HCT116 (cell line): ENCODE measurements around the gene HAGH. TPM values are rescaled to one million over a fixed set of nuclear protein-coding genes. Genes with fewer than 3 reads are reported as not detected.

ENCODE experiments used
- ATAC-seq: fragments of 200-7000 bp; cut with Tn5 transposase; 2 replicates; pipeline ENCODE4 v1.9.1; 2020; ENCODE audit warnings: mild to moderate bottlenecking, moderate library complexity
- BruUV-seq: library from RNA; stranded (reverse); fragments of 400-500 nt; replicated peaks from 2 replicates; lab custom pipeline; 2021; lab: Mats Ljungman, UMichigan
- CTCF ChIA-PET: fragments of 300-600 bp; sonication (Branson Sonifier 250); formaldehyde crosslinking; loops from one replicate; lab custom pipeline; 2021; ENCODE audit warnings: antibody characterized with exemption; lab: Charles Lee
- POLR2A ChIA-PET: fragments of 300-600, 350-600 bp; sonication (Branson Sonifier 250); formaldehyde crosslinking; loops from one replicate; lab custom pipeline; 2021; ENCODE audit warnings: antibody characterized with exemption; lab: Charles Lee
- RAD21 ChIA-PET, 2 experiments: fragments of 300-600 bp; sonication (Branson Sonifier 250); formaldehyde crosslinking; loops; one replicate each; lab custom pipeline; 2023; ENCODE audit warnings: low total read pairs in 2 of 2; ENCODE audit not compliant: uncharacterized antibody in 2 of 2, unreplicated experiment in 2 of 2, low non-redundant PET in 1 of 2; lab: Charles Lee
- DNase-seq: peaks from one replicate; pipeline ENCODE4 v3.0.0-alpha.2; 2010; ENCODE audit warnings: low read depth, low spot score
- H2AFZ ChIP-seq: fragments of 200-600 bp; shearing (Covaris generic), sonication (generic); 2 replicates; pipeline ENCODE4 v1.6.1; 2017; ENCODE audit warnings: low read depth, mixed run types, mixed read lengths, antibody characterized with exemption, low read length; ENCODE audit not compliant: poor library complexity, severe bottlenecking
- H3K27ac ChIP-seq: 2 replicates; pipeline ENCODE4 v1.5.1; 2012; ENCODE audit warnings: low read depth, low read length
- H3K27me3 ChIP-seq: fragments of 200-600 bp; sonication (generic); 2 replicates; pipeline ENCODE4 v1.6.1; 2016; ENCODE audit warnings: mixed run types, low read length, mixed read lengths; ENCODE audit not compliant: insufficient read depth
- H3K36me3 ChIP-seq, 2 experiments: fragments of 200-500 bp in 1 of 2; fragments of 200-600 bp in 1 of 2; sonication (Bioruptor generic) in 1 of 2; sonication (generic) in 1 of 2; 2 replicates each; pipeline versions ENCODE4 v1.5.1 to v1.6.1; 2014 to 2016; ENCODE audit warnings: low read length in 2 of 2, inconsistent platforms in 1 of 2, mixed read lengths in 1 of 2, mixed run types in 1 of 2; ENCODE audit not compliant: insufficient read depth in 2 of 2, control insufficient read depth in 1 of 2
- H3K4me1 ChIP-seq, 2 experiments: fragments of 200-600 bp in 1 of 2; sonication (generic) in 1 of 2; 2 replicates each; pipeline versions ENCODE4 v1.5.1 to v1.6.1; 2012 to 2017; ENCODE audit warnings: low read length in 2 of 2, inconsistent platforms in 1 of 2, mild to moderate bottlenecking in 1 of 2, mixed read lengths in 1 of 2, mixed run types in 1 of 2, moderate library complexity in 1 of 2; ENCODE audit not compliant: insufficient read depth in 2 of 2, control insufficient read depth in 1 of 2
- H3K4me2 ChIP-seq: fragments of 200-600 bp; sonication (generic); 2 replicates; pipeline ENCODE4 v1.6.1; 2017; ENCODE audit warnings: mixed run types, low read length, mixed read lengths
- H3K4me3 ChIP-seq, 2 experiments: fragments of 200-600 bp in 1 of 2; sonication (generic) in 1 of 2; replicated peaks in 1 of 2; 2 replicates each; pipeline ENCODE4 v1.5.1; 2011 to 2016; ENCODE audit warnings: low read length in 2 of 2, control low read depth in 1 of 2, low read depth in 1 of 2, mild to moderate bottlenecking in 1 of 2, mixed read lengths in 1 of 2, mixed run types in 1 of 2
- H3K79me2 ChIP-seq: fragments of 200-600 bp; sonication (generic); 2 replicates; pipeline ENCODE4 v1.6.1; 2017; ENCODE audit warnings: mild to moderate bottlenecking, mixed run types, low read length, moderate library complexity, mixed read lengths; ENCODE audit not compliant: insufficient read depth
- H3K9ac ChIP-seq: fragments of 200-600 bp; sonication (generic); 2 replicates; pipeline ENCODE4 v1.6.1; 2016; ENCODE audit warnings: low read length, mixed read lengths
- H3K9me2 ChIP-seq: fragments of 200-600 bp; sonication (generic), shearing (Covaris generic); 2 replicates; pipeline ENCODE4 v1.6.1; 2017; ENCODE audit warnings: mixed run types, mild to moderate bottlenecking, moderate library complexity; ENCODE audit not compliant: insufficient read depth
- H3K9me3 ChIP-seq, 2 experiments: fragments of 200-500 bp in 1 of 2; fragments of 200-600 bp in 1 of 2; sonication (Bioruptor generic) in 1 of 2; sonication (generic) in 1 of 2; 2 replicates each; pipeline ENCODE4 v1.6.1; 2014 to 2017; ENCODE audit warnings: low read length in 2 of 2, mixed read lengths in 2 of 2, inconsistent platforms in 1 of 2, low read depth in 1 of 2, mild to moderate bottlenecking in 1 of 2, mixed run types in 1 of 2, moderate library complexity in 1 of 2; ENCODE audit not compliant: control insufficient read depth in 1 of 2, insufficient read depth in 1 of 2
- H4K20me1 ChIP-seq: fragments of 200-600 bp; sonication (generic), shearing (Covaris generic); 2 replicates; pipeline ENCODE4 v1.6.1; 2017; ENCODE audit warnings: mixed run types, mild to moderate bottlenecking, moderate library complexity; ENCODE audit not compliant: insufficient read depth
- ELF1 ChIP-seq: IDR thresholded peaks from 2 replicates; pipeline ENCODE4 v1.6.1; 2012; ENCODE audit warnings: low read depth, borderline replicate concordance
- POLR2A ChIP-seq: IDR thresholded peaks from 2 replicates; pipeline ENCODE4 v1.7.0; 2011; ENCODE audit warnings: borderline replicate concordance; ENCODE audit not compliant: insufficient read depth, insufficient read length; ENCODE audit errors: extremely low read depth
- SIN3A ChIP-seq: IDR thresholded peaks from 2 replicates; pipeline ENCODE4 v1.6.1; 2012; ENCODE audit warnings: low read depth
- TCF7L2 ChIP-seq: IDR thresholded peaks from 2 replicates; pipeline ENCODE4 v1.7.0; 2011; ENCODE audit warnings: borderline replicate concordance, inconsistent platforms; ENCODE audit not compliant: insufficient read depth, insufficient read length; ENCODE audit errors: extremely low read depth
- intact Hi-C: fragments of 100-400 bp; cut with micrococcal nuclease; formaldehyde crosslinking; loops from 2 replicates; pipeline ENCODE4 v1.10.0; 2022
- total RNA-seq: library from RNA; stranded (reverse); gene quantifications from one replicate; pipeline ENCODE4 v1.2.1, GENCODE V29; 2021; ENCODE audit not compliant: unreplicated experiment
- TF ChIP-seq, protein P1 (sequence below): IDR thresholded peaks from 2 replicates; pipeline ENCODE4 v1.6.1; 2012; ENCODE audit warnings: low read depth
- TF ChIP-seq, protein P2 (sequence below): IDR thresholded peaks from 2 replicates; pipeline ENCODE4 v1.6.1; 2012

Gene HAGH
- total RNA-seq, 1 experiment from 2014 or later: 39.1 TPM

DNA sequence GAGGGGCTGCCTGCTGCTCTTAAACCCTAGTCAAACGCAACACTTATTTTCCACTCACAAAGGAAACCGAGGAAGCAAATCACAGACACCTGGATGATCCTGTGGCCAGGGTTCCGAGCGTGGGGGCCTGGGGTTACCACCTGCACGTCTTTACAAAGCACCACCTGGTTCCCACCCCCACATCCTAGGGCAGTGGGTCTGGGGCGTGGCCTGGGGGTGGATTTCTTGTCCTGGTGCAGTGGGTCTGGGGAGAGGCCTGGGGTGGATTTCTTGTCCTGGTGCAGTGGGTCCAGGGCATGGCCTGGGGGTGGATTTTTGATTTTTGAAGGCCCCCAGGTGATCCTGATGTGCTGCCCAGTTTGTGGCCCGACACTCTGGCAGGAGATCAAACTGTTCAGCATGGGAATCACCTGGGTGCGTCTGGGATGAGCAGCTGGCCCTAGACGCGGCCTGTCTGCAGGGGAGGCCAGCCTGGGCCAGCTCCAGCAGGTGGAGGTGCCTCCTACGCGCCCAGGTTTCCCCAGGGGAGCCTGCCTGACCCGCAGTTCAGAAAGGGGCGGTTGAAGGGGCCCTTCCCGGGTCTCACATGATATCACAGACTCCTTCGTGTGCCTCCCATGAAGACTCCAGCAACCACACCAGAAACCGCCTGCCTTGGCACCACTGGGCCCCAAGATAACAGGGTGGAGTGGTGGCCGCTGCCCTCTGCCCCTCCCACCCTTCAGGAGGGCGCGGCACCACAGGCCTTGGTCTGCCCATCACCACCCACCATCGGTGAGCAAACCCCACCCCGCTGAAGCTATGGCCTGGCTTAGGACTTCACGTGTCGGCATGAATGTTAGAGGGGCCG lies 6.3 kb downstream of the HAGH start:
- ATAC-seq (no peak), DNase-seq (no peak)
- no peak overlapping the region for H3K4me3 ChIP-seq
- H3K27ac ChIP-seq: no peak overlapping the region
- H2AFZ ChIP-seq: no peak overlapping the region
- no peak overlapping the region for H3K4me2 ChIP-seq
- peaks cover 1 to 2% of the 10 kb centered on the region in 2 experiments; a peak in 3 of 4 replicates for H3K4me1 ChIP-seq
- BruUV-seq: no TSS peak
- TF ChIP-seq, protein P1, sequence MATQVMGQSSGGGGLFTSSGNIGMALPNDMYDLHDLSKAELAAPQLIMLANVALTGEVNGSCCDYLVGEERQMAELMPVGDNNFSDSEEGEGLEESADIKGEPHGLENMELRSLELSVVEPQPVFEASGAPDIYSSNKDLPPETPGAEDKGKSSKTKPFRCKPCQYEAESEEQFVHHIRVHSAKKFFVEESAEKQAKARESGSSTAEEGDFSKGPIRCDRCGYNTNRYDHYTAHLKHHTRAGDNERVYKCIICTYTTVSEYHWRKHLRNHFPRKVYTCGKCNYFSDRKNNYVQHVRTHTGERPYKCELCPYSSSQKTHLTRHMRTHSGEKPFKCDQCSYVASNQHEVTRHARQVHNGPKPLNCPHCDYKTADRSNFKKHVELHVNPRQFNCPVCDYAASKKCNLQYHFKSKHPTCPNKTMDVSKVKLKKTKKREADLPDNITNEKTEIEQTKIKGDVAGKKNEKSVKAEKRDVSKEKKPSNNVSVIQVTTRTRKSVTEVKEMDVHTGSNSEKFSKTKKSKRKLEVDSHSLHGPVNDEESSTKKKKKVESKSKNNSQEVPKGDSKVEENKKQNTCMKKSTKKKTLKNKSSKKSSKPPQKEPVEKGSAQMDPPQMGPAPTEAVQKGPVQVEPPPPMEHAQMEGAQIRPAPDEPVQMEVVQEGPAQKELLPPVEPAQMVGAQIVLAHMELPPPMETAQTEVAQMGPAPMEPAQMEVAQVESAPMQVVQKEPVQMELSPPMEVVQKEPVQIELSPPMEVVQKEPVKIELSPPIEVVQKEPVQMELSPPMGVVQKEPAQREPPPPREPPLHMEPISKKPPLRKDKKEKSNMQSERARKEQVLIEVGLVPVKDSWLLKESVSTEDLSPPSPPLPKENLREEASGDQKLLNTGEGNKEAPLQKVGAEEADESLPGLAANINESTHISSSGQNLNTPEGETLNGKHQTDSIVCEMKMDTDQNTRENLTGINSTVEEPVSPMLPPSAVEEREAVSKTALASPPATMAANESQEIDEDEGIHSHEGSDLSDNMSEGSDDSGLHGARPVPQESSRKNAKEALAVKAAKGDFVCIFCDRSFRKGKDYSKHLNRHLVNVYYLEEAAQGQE: no peak
- TF ChIP-seq SIN3A (no peak), ELF1 (no peak), TCF7L2 (no peak), POLR2A (no peak)
- TF ChIP-seq, protein P2, sequence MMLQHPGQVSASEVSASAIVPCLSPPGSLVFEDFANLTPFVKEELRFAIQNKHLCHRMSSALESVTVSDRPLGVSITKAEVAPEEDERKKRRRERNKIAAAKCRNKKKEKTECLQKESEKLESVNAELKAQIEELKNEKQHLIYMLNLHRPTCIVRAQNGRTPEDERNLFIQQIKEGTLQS: no peak
- no peaks in the 10 kb centered on the region for H3K9me2 ChIP-seq
- H3K9me3 ChIP-seq: no peaks in the 10 kb centered on the region
- 0 out of 4 replicates have a peak, but pooled peaks cover 2 to 5% of the 10 kb centered on the region in 2 experiments for H3K36me3 ChIP-seq
- no peak overlapping the region for H3K9ac ChIP-seq
- H4K20me1 ChIP-seq: no peaks in the 10 kb centered on the region
- RAD21 ChIA-PET: no interaction called here
- no peaks in the 10 kb centered on the region for H3K79me2 ChIP-seq
- intact Hi-C loops: no loop called here
- POLR2A ChIA-PET: no interaction called here
- CTCF ChIA-PET: no interaction called here
- no peaks in the 10 kb centered on the region for H3K27me3 ChIP-seq
